ENCODE results near the gene CELA1. TPM values are rescaled to one million over a fixed set of nuclear protein-coding genes. Genes with fewer than 3 reads are reported as not detected.

CELA1 gene
- total RNA-seq, 1 experiment from 2014 or later, result not detected

DNA sequence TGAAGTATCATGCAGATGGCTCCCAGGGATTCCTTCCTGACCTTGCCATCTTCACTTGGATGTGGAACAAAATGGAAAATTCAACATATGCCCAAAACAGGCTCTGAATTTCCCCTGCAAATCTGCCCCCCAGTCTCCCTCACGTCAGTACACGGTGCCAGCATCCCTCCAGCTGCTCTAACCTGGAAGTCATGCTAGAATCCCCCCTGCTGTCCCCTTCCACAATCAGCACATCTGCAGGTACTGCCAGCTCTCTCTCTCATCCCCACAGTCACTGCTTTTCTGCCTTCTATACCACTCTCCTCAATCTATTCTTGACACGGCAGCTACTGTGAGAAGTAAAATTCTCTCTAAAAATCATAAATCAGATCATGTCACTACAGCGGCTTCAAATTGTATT, 23.1 kb upstream of the CELA1 start:
- TF ChIP-seq, protein P1, sequence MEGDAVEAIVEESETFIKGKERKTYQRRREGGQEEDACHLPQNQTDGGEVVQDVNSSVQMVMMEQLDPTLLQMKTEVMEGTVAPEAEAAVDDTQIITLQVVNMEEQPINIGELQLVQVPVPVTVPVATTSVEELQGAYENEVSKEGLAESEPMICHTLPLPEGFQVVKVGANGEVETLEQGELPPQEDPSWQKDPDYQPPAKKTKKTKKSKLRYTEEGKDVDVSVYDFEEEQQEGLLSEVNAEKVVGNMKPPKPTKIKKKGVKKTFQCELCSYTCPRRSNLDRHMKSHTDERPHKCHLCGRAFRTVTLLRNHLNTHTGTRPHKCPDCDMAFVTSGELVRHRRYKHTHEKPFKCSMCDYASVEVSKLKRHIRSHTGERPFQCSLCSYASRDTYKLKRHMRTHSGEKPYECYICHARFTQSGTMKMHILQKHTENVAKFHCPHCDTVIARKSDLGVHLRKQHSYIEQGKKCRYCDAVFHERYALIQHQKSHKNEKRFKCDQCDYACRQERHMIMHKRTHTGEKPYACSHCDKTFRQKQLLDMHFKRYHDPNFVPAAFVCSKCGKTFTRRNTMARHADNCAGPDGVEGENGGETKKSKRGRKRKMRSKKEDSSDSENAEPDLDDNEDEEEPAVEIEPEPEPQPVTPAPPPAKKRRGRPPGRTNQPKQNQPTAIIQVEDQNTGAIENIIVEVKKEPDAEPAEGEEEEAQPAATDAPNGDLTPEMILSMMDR (conservative IDR thresholded peaks at IDR 0.05; ENCODE audit: low read depth, low read length), result no peak
- no peak for TF ChIP-seq EZH2 (IDR thresholded peaks at IDR 0.05; ENCODE audit: borderline replicate concordance, low read depth, low read length, poor library complexity, severe bottlenecking)
- H3K4me3 ChIP-seq (ENCODE audit: low read depth, low read length, poor library complexity, severe bottlenecking), result no peak overlapping the region
- H3K9me3 ChIP-seq (ENCODE audit: low read depth, low read length, poor library complexity, severe bottlenecking), result no peaks in the 10 kb centered on the region
- ChIA-PET CTCF (no interaction called here), POLR2A (ENCODE audit: low non-redundant PET) (no interaction called here)
- BruUV-seq (replicated peaks), result no TSS peak
- H3K27me3 ChIP-seq (replicated peaks; ENCODE audit: insufficient read depth, low read depth, low read length, poor library complexity), result no peaks in the 10 kb centered on the region
- no peaks in the 10 kb centered on the region for H3K36me3 ChIP-seq (ENCODE audit: insufficient read depth, low read length, poor library complexity, severe bottlenecking)
- DNase-seq (ENCODE audit: low spot score), result no peak
- no peak overlapping the region for H3K27ac ChIP-seq (ENCODE audit: low read depth, low read length, poor library complexity, severe bottlenecking)
- intact Hi-C loops (cut with micrococcal nuclease; ENCODE audit: unreplicated experiment), result no loop called here
- no peaks in the 10 kb centered on the region for H3K4me1 ChIP-seq (ENCODE audit: insufficient read depth, low read length, poor library complexity, severe bottlenecking)

DNA sequence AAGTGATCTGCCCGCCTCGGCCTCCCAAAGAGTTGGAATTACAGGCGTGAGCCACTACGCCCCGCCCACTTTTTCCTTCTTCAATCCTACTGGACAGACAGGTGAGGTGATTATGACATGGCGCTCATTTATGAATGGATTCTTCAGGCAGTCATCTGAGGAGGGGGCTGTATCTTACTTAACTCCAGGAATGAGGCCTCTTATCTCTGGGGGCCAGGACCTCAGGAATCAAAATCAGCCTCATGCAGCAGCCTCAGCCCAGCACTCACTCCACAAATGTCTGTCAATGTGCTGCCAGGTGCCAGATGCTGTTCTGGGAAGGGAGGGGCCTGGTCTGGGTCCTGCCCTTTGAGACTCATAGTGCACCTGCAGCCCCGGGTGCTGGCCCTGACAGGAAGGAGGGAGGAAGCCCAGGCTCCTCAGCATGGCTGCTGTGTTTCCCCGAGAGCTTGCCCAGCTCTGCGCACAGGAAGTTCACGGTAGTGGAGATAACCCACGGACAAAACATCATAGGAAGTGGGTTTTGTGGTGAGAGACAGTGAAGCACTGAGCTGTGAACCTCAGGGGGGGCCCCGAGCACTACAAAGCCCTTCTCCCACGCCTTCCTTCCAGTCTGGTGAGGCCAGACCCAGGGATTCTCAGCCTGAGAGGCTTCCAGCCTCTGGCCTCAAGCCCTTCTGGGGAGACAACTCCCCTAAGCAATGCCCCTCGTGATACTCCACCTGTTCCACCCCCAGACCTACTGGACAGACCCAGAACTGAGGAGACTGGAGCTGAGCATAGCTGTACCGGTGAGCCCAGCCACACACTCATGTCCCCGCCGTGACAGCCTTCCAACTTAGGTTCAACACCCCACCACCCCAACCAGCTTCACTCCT, 22.4 kb upstream of the CELA1 start:
- BruUV-seq (replicated peaks), result no TSS peak
- TF ChIP-seq, protein P1 (conservative IDR thresholded peaks at IDR 0.05; ENCODE audit: low read depth, low read length), result no peak
- TF ChIP-seq EZH2 (IDR thresholded peaks at IDR 0.05; ENCODE audit: borderline replicate concordance, low read depth, low read length, poor library complexity, severe bottlenecking), result no peak
- ChIA-PET CTCF (no interaction called here), POLR2A (ENCODE audit: low non-redundant PET) (no interaction called here)
- intact Hi-C loops (cut with micrococcal nuclease; ENCODE audit: unreplicated experiment), result no loop called here
- H3K4me3 ChIP-seq (ENCODE audit: low read depth, low read length, poor library complexity, severe bottlenecking), result no peak overlapping the region
- H3K27ac ChIP-seq (ENCODE audit: low read depth, low read length, poor library complexity, severe bottlenecking), result no peak overlapping the region
- H3K4me1 ChIP-seq (ENCODE audit: insufficient read depth, low read length, poor library complexity, severe bottlenecking), result no peaks in the 10 kb centered on the region
- no peaks in the 10 kb centered on the region for H3K36me3 ChIP-seq (ENCODE audit: insufficient read depth, low read length, poor library complexity, severe bottlenecking)
- H3K9me3 ChIP-seq (ENCODE audit: low read depth, low read length, poor library complexity, severe bottlenecking), result no peaks in the 10 kb centered on the region
- H3K27me3 ChIP-seq (replicated peaks; ENCODE audit: insufficient read depth, low read depth, low read length, poor library complexity), result no peaks in the 10 kb centered on the region
- DNase-seq (ENCODE audit: low spot score), result no peak

DNA sequence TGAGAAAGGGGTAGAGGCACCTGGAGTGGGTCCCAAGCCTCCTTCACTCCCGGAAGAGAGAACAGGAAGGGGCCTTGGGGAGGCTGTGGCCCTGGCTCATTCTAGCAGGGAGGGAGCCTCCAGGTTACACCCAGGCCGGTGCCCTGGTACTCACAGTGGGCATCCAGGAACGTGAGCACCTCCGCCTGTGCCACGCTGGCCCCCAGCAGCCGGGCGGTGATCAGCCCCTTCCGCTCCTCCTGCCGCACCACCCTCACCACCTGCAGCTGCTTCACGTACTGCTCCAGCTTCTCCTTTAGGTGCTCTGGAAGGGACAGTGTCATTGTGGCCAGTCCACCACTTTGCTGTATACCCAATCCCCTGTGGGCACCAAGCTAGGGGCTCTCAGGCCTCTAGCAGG, 18.8 kb upstream of the CELA1 start:
- no peak for DNase-seq (ENCODE audit: low spot score)
- no peaks in the 10 kb centered on the region for H3K27me3 ChIP-seq (replicated peaks; ENCODE audit: insufficient read depth, low read depth, low read length, poor library complexity)
- intact Hi-C loops (cut with micrococcal nuclease; ENCODE audit: unreplicated experiment), result no loop called here
- H3K4me1 ChIP-seq (ENCODE audit: insufficient read depth, low read length, poor library complexity, severe bottlenecking), result peaks cover 5% of the 10 kb centered on the region
- BruUV-seq (replicated peaks), result no TSS peak
- TF ChIP-seq EZH2 (IDR thresholded peaks at IDR 0.05; ENCODE audit: borderline replicate concordance, low read depth, low read length, poor library complexity, severe bottlenecking), result no peak
- TF ChIP-seq, protein P1 (conservative IDR thresholded peaks at IDR 0.05; ENCODE audit: low read depth, low read length), result no peak
- ChIA-PET POLR2A (ENCODE audit: low non-redundant PET) (no interaction called here), CTCF (no interaction called here)
- no peaks in the 10 kb centered on the region for H3K36me3 ChIP-seq (ENCODE audit: insufficient read depth, low read length, poor library complexity, severe bottlenecking)
- H3K4me3 ChIP-seq (ENCODE audit: low read depth, low read length, poor library complexity, severe bottlenecking), result no peak overlapping the region
- H3K27ac ChIP-seq (ENCODE audit: low read depth, low read length, poor library complexity, severe bottlenecking), result no peak overlapping the region
- H3K9me3 ChIP-seq (ENCODE audit: low read depth, low read length, poor library complexity, severe bottlenecking), result no peaks in the 10 kb centered on the region
